DMS53 treated with DMSO at 0.1 percent for 48 hours (cell line): Measurements from ENCODE around the gene TPO.
"Not testable (repeated sequence)": the region's sequence is repeated elsewhere in the genome, so short reads cannot be mapped to it uniquely, and the experiment has no call there.

Source experiments
- DNase-seq: peaks from one replicate; lab custom pipeline; 2025; ENCODE audit not compliant: unreplicated experiment; lab: John Stamatoyannopoulos, UW

The TPO gene

GRCh38 chr2:1548910-1549673 lies 135.8 kb downstream of the TPO start:
- DNase-seq = no peak

GRCh38 chr2:1550076-1550475 lies 136.8 kb downstream of the TPO start:
- DNase-seq = no peak

- DNase-seq = no peak
Observed at GRCh38 chr2:1550658-1551316, 137.5 kb downstream of the TPO start.

GRCh38 chr2:1551905-1552304 lies 138.6 kb downstream of the TPO start:
- DNase-seq = no peak

GRCh38 chr2:1552611-1553010 lies 139.3 kb downstream of the TPO start:
- no peak for DNase-seq

- DNase-seq = no peak
Observed at GRCh38 chr2:1553671-1554295, 140.5 kb downstream of the TPO start.

- DNase-seq = no peak
Observed at GRCh38 chr2:1556286-1556685, 143.0 kb downstream of the TPO start.

- no peak for DNase-seq
Observed at GRCh38 chr2:1556776-1557466, 143.7 kb downstream of the TPO start.

GRCh38 chr2:1557467-1557820 lies 144.2 kb downstream of the TPO start:
- DNase-seq = no peak

GRCh38 chr2:1559589-1560175 lies 146.4 kb downstream of the TPO start:
- DNase-seq = no peak

- no peak for DNase-seq
Observed at GRCh38 chr2:1561259-1561658, 148.0 kb downstream of the TPO start.

GRCh38 chr2:1561811-1562421 lies 148.7 kb downstream of the TPO start:
- no peak for DNase-seq

- DNase-seq = no peak
Observed at GRCh38 chr2:1563084-1563857, 150.0 kb downstream of the TPO start.

- DNase-seq = no peak
Observed at GRCh38 chr2:1563943-1564891, 151.0 kb downstream of the TPO start.

GRCh38 chr2:1567556-1568344 lies 154.5 kb downstream of the TPO start:
- no peak for DNase-seq

GRCh38 chr2:1568345-1568668 lies 155.0 kb downstream of the TPO start:
- DNase-seq = not testable (repeated sequence)

GRCh38 chr2:1569879-1570450 lies 156.7 kb downstream of the TPO start:
- no peak for DNase-seq
